Thoracic aorta (tissue), 2 donors: ENCODE results near the gene VASH2. TPM values are rescaled to one million over a fixed set of nuclear protein-coding genes. Genes with fewer than 3 reads are reported as not detected.
"Not testable (repeated sequence)": the region's sequence is repeated elsewhere in the genome, so short reads cannot be mapped to it uniquely, and the experiment has no call there.

Experiments
- ATAC-seq: fragments of 150-250 bp; one replicate; pipeline ENCODE4 v1.8.0; 2017; ENCODE audit warnings: low read depth; ENCODE audit not compliant: insufficient number of reproducible peaks, low FRiP score
- DNase-seq: peaks from one replicate; pipeline ENCODE4 v3.0.0-alpha.2; 2020; ENCODE audit warnings: low spot score
- H3K27ac ChIP-seq, 2 donors: fragments of 200-600 bp; sonication (generic); 1 replicate in 1 of 2; 2 replicates in 1 of 2; pipeline ENCODE4 v1.5.1; 2016; ENCODE audit warnings: mild to moderate bottlenecking in 2 of 2, moderate library complexity in 2 of 2
- H3K27me3 ChIP-seq: fragments of 200-600 bp; sonication (generic); replicated peaks from 2 replicates; pipeline ENCODE4 v1.6.0; 2016; ENCODE audit warnings: mild to moderate bottlenecking; ENCODE audit not compliant: insufficient read depth
- H3K36me3 ChIP-seq: fragments of 200-600 bp; sonication (generic); one replicate; pipeline ENCODE4 v1.5.1; 2016
- H3K4me1 ChIP-seq, 2 donors: fragments of 200-600 bp; sonication (generic); 1 replicate in 1 of 2; 2 replicates in 1 of 2; pipeline versions ENCODE4 v1.5.1 to v1.6.0; 2016; ENCODE audit warnings: low read depth in 2 of 2, mild to moderate bottlenecking in 1 of 2; ENCODE audit not compliant: control insufficient read depth in 1 of 2
- H3K4me3 ChIP-seq: fragments of 200-600 bp; sonication (generic); 2 replicates; pipeline ENCODE4 v1.5.1; 2016; ENCODE audit warnings: mild to moderate bottlenecking
- H3K9me3 ChIP-seq: fragments of 200-600 bp; sonication (generic); 2 replicates; pipeline ENCODE4 v1.5.1; 2016
- CTCF ChIP-seq: fragments of 200-600 bp; sonication (generic); IDR thresholded peaks from one replicate; pipeline ENCODE4 v1.5.1; 2019; ENCODE audit warnings: antibody characterized with exemption
- total RNA-seq, 2 donors: library from RNA; depleted of rRNA; stranded (reverse); fragments of >200 nt; gene quantifications; one replicate each; pipeline versions ENCODE4 v1.1.0 to v1.2.3, GENCODE V29; 2016

The VASH2 gene
- under 1 TPM; 0.14 to 0.42 TPM for total RNA-seq

GRCh38 chr1:212950243-212951125 is at the start of gene VASH2:
TSS of gene VASH2 (plus strand) at chr1:212950541. CDS start at chr1:212951543, 1,002 bp downstream.
- Histone ChIP-seq H3K4me1 (peaks cover 5 to 17% of the 10 kb centered on the region in 2 donors), H3K27ac (no peak within 1 kb of the TSS), H3K27me3 (no peaks in the 10 kb centered on the region), H3K9me3 (no peaks in the 10 kb centered on the region), H3K4me3 (peak within 1 kb of the TSS; percentile 72), H3K36me3 (no peaks in the 10 kb centered on the region)
- DNase-seq = peak; percentile 66
- no peak for TF ChIP-seq CTCF
- ATAC-seq = peak; percentile 52

GRCh38 chr1:212901290-212901689 is 49.1 kb upstream of the VASH2 start:
- H3K36me3 ChIP-seq = peaks cover 15% of the 10 kb centered on the region
- no peak for TF ChIP-seq CTCF
- H3K27ac ChIP-seq = no peak overlapping the region
- no peaks in the 10 kb centered on the region for H3K4me1 ChIP-seq
- no peak overlapping the region for H3K4me3 ChIP-seq
- peaks cover 31% of the 10 kb centered on the region for H3K9me3 ChIP-seq
- DNase-seq = no peak
- H3K27me3 ChIP-seq = no peaks in the 10 kb centered on the region
- no peak for ATAC-seq

GRCh38 chr1:212902054-212902453 is 48.3 kb upstream of the VASH2 start:
- no peak for TF ChIP-seq CTCF

GRCh38 chr1:212903664-212904063 is 46.7 kb upstream of the VASH2 start:
- Histone ChIP-seq H3K9me3 (peaks cover 31% of the 10 kb centered on the region), H3K27ac (no peak overlapping the region), H3K4me1 (no peaks in the 10 kb centered on the region), H3K36me3 (peaks cover 7% of the 10 kb centered on the region), H3K27me3 (no peaks in the 10 kb centered on the region), H3K4me3 (no peak overlapping the region)
- DNase-seq (no peak), ATAC-seq (no peak)
- TF ChIP-seq CTCF = no peak

More at GRCh38 chr1:212902054-212902453, 48.3 kb upstream of the VASH2 start:
- ATAC-seq = no peak
- Histone ChIP-seq H3K27ac (no peak overlapping the region), H3K4me3 (no peak overlapping the region), H3K36me3 (peaks cover 15% of the 10 kb centered on the region), H3K27me3 (no peaks in the 10 kb centered on the region), H3K4me1 (no peaks in the 10 kb centered on the region), H3K9me3 (peaks cover 31% of the 10 kb centered on the region)
- no peak for DNase-seq

GRCh38 chr1:212908071-212908470 is 42.3 kb upstream of the VASH2 start:
- not testable (repeated sequence) for H3K27ac ChIP-seq, H3K4me3 ChIP-seq, H3K4me1 ChIP-seq, ATAC-seq, H3K27me3 ChIP-seq, H3K9me3 ChIP-seq, DNase-seq, H3K36me3 ChIP-seq
